KMS-11 (cell line): Measurements from ENCODE around the gene CD81.

Experiments
- H2AFZ ChIP-seq: fragments of 200-600 bp; sonication (generic); 2 replicates; pipeline ENCODE4 v1.6.1; 2016; ENCODE audit warnings: antibody characterized with exemption, mixed run types, low read depth
- H3K27ac ChIP-seq: fragments of 200-600 bp; sonication (generic); 2 replicates; pipeline ENCODE4 v1.6.1; 2016; ENCODE audit warnings: mild to moderate bottlenecking, mixed run types
- H3K27me3 ChIP-seq: fragments of 200-600 bp; sonication (generic); 2 replicates; pipeline ENCODE4 v1.6.1; 2017; ENCODE audit warnings: mild to moderate bottlenecking, low read depth, mixed run types, moderate library complexity; ENCODE audit not compliant: insufficient read depth
- H3K36me3 ChIP-seq: fragments of 200-600 bp; sonication (generic); 2 replicates; pipeline ENCODE4 v1.6.1; 2017; ENCODE audit warnings: mild to moderate bottlenecking, mixed run types; ENCODE audit not compliant: insufficient read depth
- H3K4me1 ChIP-seq: fragments of 200-600 bp; sonication (generic); 2 replicates; pipeline ENCODE4 v1.6.1; 2016; ENCODE audit warnings: mild to moderate bottlenecking, low read depth, mixed run types; ENCODE audit not compliant: poor library complexity, severe bottlenecking
- H3K4me2 ChIP-seq: fragments of 200-600 bp; sonication (generic); 2 replicates; pipeline ENCODE4 v1.7.0; 2016; ENCODE audit warnings: mild to moderate bottlenecking, mixed run types
- H3K4me3 ChIP-seq: fragments of 200-600 bp; sonication (generic); IDR thresholded peaks from 2 replicates; pipeline ENCODE4 v1.6.1; 2017; ENCODE audit warnings: low read depth, low read length, mixed read lengths; ENCODE audit not compliant: insufficient read depth
- H3K79me2 ChIP-seq: fragments of 200-600 bp; sonication (generic); 2 replicates; pipeline ENCODE4 v1.6.1; 2016; ENCODE audit warnings: low read depth, mixed run types; ENCODE audit not compliant: insufficient read depth
- H3K9ac ChIP-seq: fragments of 200-600 bp; sonication (generic); 2 replicates; pipeline ENCODE4 v1.6.1; 2016; ENCODE audit warnings: mild to moderate bottlenecking, mixed run types
- H4K20me1 ChIP-seq: fragments of 200-600 bp; sonication (generic); 2 replicates; pipeline ENCODE4 v1.6.1; 2016; ENCODE audit warnings: mild to moderate bottlenecking, mixed run types; ENCODE audit not compliant: insufficient read depth
- CTCF ChIP-seq: fragments of 200-600 bp; sonication (generic); conservative IDR thresholded peaks from 2 replicates; pipeline ENCODE4 v1.6.1; 2017; ENCODE audit warnings: low read depth, mild to moderate bottlenecking, antibody characterized with exemption, low read length, moderate library complexity, mixed read lengths

Gene CD81

GRCh38 chr11:2379466-2380174, 2.5 kb downstream of the CD81 start:
- Histone ChIP-seq H3K27me3 (peaks cover 11% of the 10 kb centered on the region), H4K20me1 (no peaks in the 10 kb centered on the region), H3K4me2 (no peak overlapping the region), H3K4me3 (no peak overlapping the region), H3K27ac (no peak overlapping the region), H3K4me1 (peaks cover 1% of the 10 kb centered on the region), H3K9ac (no peak overlapping the region), H2AFZ (no peak overlapping the region), H3K36me3 (no peaks in the 10 kb centered on the region), H3K79me2 (no peaks in the 10 kb centered on the region)
- no peak for TF ChIP-seq CTCF

- Histone ChIP-seq H3K27me3 (peaks cover 11% of the 10 kb centered on the region), H3K4me2 (no peak overlapping the region), H3K79me2 (no peaks in the 10 kb centered on the region), H2AFZ (no peak overlapping the region), H3K4me1 (peaks cover 9% of the 10 kb centered on the region), H3K27ac (no peak overlapping the region), H3K36me3 (no peaks in the 10 kb centered on the region), H3K4me3 (no peak overlapping the region), H3K9ac (no peak overlapping the region), H4K20me1 (no peaks in the 10 kb centered on the region)
- TF ChIP-seq CTCF = no peak
Observed at GRCh38 chr11:2380396-2380795, 3.3 kb downstream of the CD81 start.

- Histone ChIP-seq H3K27me3 (peaks cover 11% of the 10 kb centered on the region), H3K79me2 (no peaks in the 10 kb centered on the region), H3K27ac (no peak overlapping the region), H2AFZ (no peak overlapping the region), H3K9ac (no peak overlapping the region), H3K4me1 (peaks cover 14% of the 10 kb centered on the region), H4K20me1 (no peaks in the 10 kb centered on the region), H3K4me2 (no peak overlapping the region), H3K36me3 (no peaks in the 10 kb centered on the region), H3K4me3 (no peak overlapping the region)
- TF ChIP-seq CTCF = no peak
Observed at GRCh38 chr11:2380807-2381350, 3.8 kb downstream of the CD81 start.

GRCh38 chr11:2381494-2382128, 4.5 kb downstream of the CD81 start:
- H3K4me1 ChIP-seq = peaks cover 21% of the 10 kb centered on the region
- H3K27ac ChIP-seq = no peak overlapping the region
- no peak overlapping the region for H3K4me2 ChIP-seq
- no peak overlapping the region for H2AFZ ChIP-seq
- H3K27me3 ChIP-seq = peaks cover 11% of the 10 kb centered on the region
- H4K20me1 ChIP-seq = no peaks in the 10 kb centered on the region
- no peaks in the 10 kb centered on the region for H3K79me2 ChIP-seq
- no peaks in the 10 kb centered on the region for H3K36me3 ChIP-seq
- no peak overlapping the region for H3K9ac ChIP-seq
- no peak overlapping the region for H3K4me3 ChIP-seq
- TF ChIP-seq CTCF = no peak
